CD8-positive, alpha-beta memory T cell (primary cell): ENCODE results near the gene P4HA3. TPM values are rescaled to one million over a fixed set of nuclear protein-coding genes. Genes with fewer than 3 reads are reported as not detected.

Source experiments
- CTCF ChIA-PET: fragments of 350-600 bp; sonication (Branson Sonifier 250); formaldehyde crosslinking; loops from one replicate; lab custom pipeline; 2021; ENCODE audit warnings: antibody characterized with exemption; lab: Charles Lee
- POLR2A ChIA-PET: fragments of 350-600 bp; sonication (Branson Sonifier 250); formaldehyde crosslinking; loops from one replicate; lab custom pipeline; 2021; ENCODE audit warnings: antibody characterized with exemption; lab: Charles Lee
- DNase-seq, 5 donors: peaks; one replicate each; pipeline versions ENCODE4 v3.0.0 to v3.0.0-alpha.2; 2020 to 2022; ENCODE audit warnings: mixed read lengths in 1 of 5
- H3K27ac ChIP-seq: one replicate; pipeline ENCODE4 v1.7.0; 2013; ENCODE audit warnings: low read depth, mild to moderate bottlenecking, low read length, moderate library complexity
- H3K27me3 ChIP-seq: 2 replicates; pipeline ENCODE4 v1.7.0; 2013; ENCODE audit warnings: low read length, mild to moderate bottlenecking; ENCODE audit not compliant: insufficient read depth, poor library complexity, severe bottlenecking
- H3K36me3 ChIP-seq: 2 replicates; pipeline ENCODE4 v1.7.0; 2013; ENCODE audit warnings: mild to moderate bottlenecking, low read length, moderate library complexity; ENCODE audit not compliant: insufficient read depth
- H3K4me1 ChIP-seq: 2 replicates; pipeline ENCODE4 v1.7.0; 2013; ENCODE audit warnings: mild to moderate bottlenecking, low read length, moderate library complexity; ENCODE audit not compliant: insufficient read depth
- H3K4me3 ChIP-seq: 2 replicates; pipeline ENCODE4 v1.7.0; 2013; ENCODE audit warnings: mild to moderate bottlenecking, low read length
- H3K9me3 ChIP-seq: 2 replicates; pipeline ENCODE4 v1.7.0; 2013; ENCODE audit warnings: mild to moderate bottlenecking, low read length
- H3K27ac Mint-ChIP-seq, 8 donors: one replicate each; pipeline ENCODE4 v1.8.0; 2020 to 2021; ENCODE audit warnings: mixed read lengths in 8 of 8, mild to moderate bottlenecking in 6 of 8, inconsistent platforms in 3 of 8, moderate library complexity in 3 of 8
- H3K27me3 Mint-ChIP-seq, 2 donors: one replicate each; pipeline ENCODE4 v1.8.0; 2020 to 2021; ENCODE audit warnings: mixed read lengths in 2 of 2, mild to moderate bottlenecking in 1 of 2, moderate library complexity in 1 of 2
- H3K36me3 Mint-ChIP-seq, 3 donors: one replicate each; pipeline ENCODE4 v1.8.0; 2020 to 2021; ENCODE audit warnings: mixed read lengths in 3 of 3, inconsistent platforms in 1 of 3, mild to moderate bottlenecking in 1 of 3
- H3K4me1 Mint-ChIP-seq, 3 donors: one replicate each; pipeline ENCODE4 v1.8.0; 2020 to 2021; ENCODE audit warnings: mixed read lengths in 3 of 3, inconsistent platforms in 1 of 3, mild to moderate bottlenecking in 1 of 3
- H3K4me3 Mint-ChIP-seq, 7 donors: one replicate each; pipeline ENCODE4 v1.8.0; 2020 to 2021; ENCODE audit warnings: mixed read lengths in 7 of 7, mild to moderate bottlenecking in 6 of 7, moderate library complexity in 4 of 7, inconsistent platforms in 2 of 7
- H3K9me3 Mint-ChIP-seq, 5 donors: one replicate each; pipeline ENCODE4 v1.8.0; 2020 to 2022; ENCODE audit warnings: mixed read lengths in 5 of 5, mild to moderate bottlenecking in 3 of 5, moderate library complexity in 2 of 5, inconsistent platforms in 1 of 5
- polyA plus RNA-seq: library from polyadenylated mRNA; unstranded; fragments of 300-500 nt; fragmentation: Illumina TruSeq; gene quantifications from one replicate; pipeline ENCODE4 v1.2.3, GENCODE V29; 2021
- total RNA-seq, 2 experiments: library from RNA; stranded (reverse); gene quantifications; one replicate each; pipeline ENCODE4 v1.2.3, GENCODE V29; 2021

P4HA3 gene
- total RNA-seq (not detected), polyA plus RNA-seq (not detected)

GRCh38 chr11:74311352-74311926 is at the start of gene P4HA3:
TSS of gene P4HA3 (minus strand) at chr11:74311640. CDS start at chr11:74311611, 29 bp downstream.
- H3K27me3 ChIP-seq, result peaks cover 17% of the 10 kb centered on the region
- Mint-ChIP-seq H3K36me3 (peaks cover 0 to under 1% (median 0%) of the 10 kb centered on the region in 3 donors), H3K4me3 (peak within 1 kb of the TSS in 6 of 7 donors; percentile 35 to 76 (median 53)), H3K27ac (no peak within 1 kb of the TSS), H3K9me3 (peaks cover 3 to 11% (median 5%) of the 10 kb centered on the region in 5 donors), H3K27me3 (peaks cover 12 to 63% of the 10 kb centered on the region in 2 donors), H3K4me1 (peaks cover 5 to 13% (median 12%) of the 10 kb centered on the region in 3 donors)
- no peaks in the 10 kb centered on the region for H3K36me3 ChIP-seq
- H3K27ac ChIP-seq, result no peak within 1 kb of the TSS
- peaks cover 6% of the 10 kb centered on the region for H3K4me1 ChIP-seq
- H3K9me3 ChIP-seq, result no peaks in the 10 kb centered on the region
- peak; percentile 4 to 45 (median 13) for DNase-seq
- POLR2A ChIA-PET, result no interaction called here
- peak within 1 kb of the TSS; percentile 23 for H3K4me3 ChIP-seq
- CTCF ChIA-PET, result no interaction called here

GRCh38 chr11:74357449-74357848 is 46.0 kb upstream of the P4HA3 start:
- Histone ChIP-seq H3K36me3 (no peaks in the 10 kb centered on the region), H3K27ac (no peak overlapping the region), H3K4me3 (no peak overlapping the region), H3K27me3 (no peaks in the 10 kb centered on the region), H3K9me3 (no peaks in the 10 kb centered on the region), H3K4me1 (no peaks in the 10 kb centered on the region)
- Mint-ChIP-seq H3K27ac (no peak overlapping the region), H3K4me3 (no peak overlapping the region), H3K9me3 (no peaks in the 10 kb centered on the region), H3K4me1 (no peaks in the 10 kb centered on the region), H3K36me3 (peaks cover 27 to 70% (median 32%) of the 10 kb centered on the region in 3 donors), H3K27me3 (no peaks in the 10 kb centered on the region)
- ChIA-PET CTCF (no interaction called here), POLR2A (no interaction called here)
- no peak for DNase-seq

DNA sequence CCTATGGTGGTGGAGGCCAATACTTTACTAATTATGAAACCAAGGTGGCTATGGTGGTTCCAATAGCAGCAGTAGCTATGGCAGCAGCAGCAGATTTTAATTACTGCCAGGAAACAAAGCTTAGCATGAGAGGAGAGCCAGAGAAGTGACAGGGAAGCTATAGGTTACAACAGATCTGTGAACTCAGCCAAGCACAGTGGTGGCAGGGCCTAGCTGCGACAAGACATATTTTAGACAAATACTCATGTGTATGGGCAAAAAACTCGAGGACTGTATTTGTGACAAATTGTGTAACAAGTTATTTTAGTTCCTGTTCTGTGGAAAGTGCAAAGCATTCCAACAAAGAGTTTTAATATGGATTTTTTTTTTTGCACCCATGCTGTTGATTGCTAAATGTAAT is 44.2 kb upstream of the P4HA3 start:
- H3K9me3 ChIP-seq, result no peaks in the 10 kb centered on the region
- ChIA-PET CTCF (no interaction called here), POLR2A (no interaction called here)
- no peak for DNase-seq
- no peaks in the 10 kb centered on the region for H3K27me3 ChIP-seq
- H3K27ac ChIP-seq, result no peak overlapping the region
- Mint-ChIP-seq H3K27me3 (no peaks in the 10 kb centered on the region), H3K4me1 (no peaks in the 10 kb centered on the region), H3K4me3 (no peak overlapping the region), H3K9me3 (no peaks in the 10 kb centered on the region), H3K27ac (no peak overlapping the region), H3K36me3 (peaks cover 19 to 61% (median 31%) of the 10 kb centered on the region in 3 donors)
- no peaks in the 10 kb centered on the region for H3K36me3 ChIP-seq
- H3K4me1 ChIP-seq, result no peaks in the 10 kb centered on the region
- no peak overlapping the region for H3K4me3 ChIP-seq

DNA sequence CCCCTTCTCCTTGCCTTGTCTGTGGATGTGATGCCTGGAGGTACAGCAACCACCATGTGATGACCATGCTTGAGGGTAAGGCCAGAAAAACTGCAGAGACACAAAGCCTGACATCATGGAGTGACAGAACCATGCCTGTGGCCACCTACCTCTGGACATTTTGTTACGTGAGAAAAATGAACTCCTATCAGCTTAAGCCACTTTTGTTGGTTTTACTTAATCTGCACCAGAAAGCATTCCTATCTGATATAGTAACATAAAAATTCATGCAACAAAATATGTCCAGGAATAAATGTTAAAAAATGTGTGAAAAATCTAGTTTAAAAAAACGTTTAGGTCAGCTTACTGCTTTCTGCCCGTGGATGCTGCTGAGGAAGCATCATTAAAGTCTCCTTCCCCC is 42.6 kb upstream of the P4HA3 start:
- CTCF ChIA-PET, result no interaction called here
- no peaks in the 10 kb centered on the region for H3K27me3 Mint-ChIP-seq
- no peak overlapping the region for H3K27ac Mint-ChIP-seq
- no peaks in the 10 kb centered on the region for H3K9me3 Mint-ChIP-seq
- H3K27me3 ChIP-seq, result no peaks in the 10 kb centered on the region
- no peak for DNase-seq
- H3K4me1 Mint-ChIP-seq, result no peaks in the 10 kb centered on the region
- no peak overlapping the region for H3K4me3 ChIP-seq
- no peaks in the 10 kb centered on the region for H3K4me1 ChIP-seq
- H3K36me3 Mint-ChIP-seq, result peaks cover 9 to 52% (median 25%) of the 10 kb centered on the region in 3 donors
- H3K4me3 Mint-ChIP-seq, result no peak overlapping the region
- H3K27ac ChIP-seq, result no peak overlapping the region
- H3K36me3 ChIP-seq, result no peaks in the 10 kb centered on the region
- POLR2A ChIA-PET, result no interaction called here
- no peaks in the 10 kb centered on the region for H3K9me3 ChIP-seq

DNA sequence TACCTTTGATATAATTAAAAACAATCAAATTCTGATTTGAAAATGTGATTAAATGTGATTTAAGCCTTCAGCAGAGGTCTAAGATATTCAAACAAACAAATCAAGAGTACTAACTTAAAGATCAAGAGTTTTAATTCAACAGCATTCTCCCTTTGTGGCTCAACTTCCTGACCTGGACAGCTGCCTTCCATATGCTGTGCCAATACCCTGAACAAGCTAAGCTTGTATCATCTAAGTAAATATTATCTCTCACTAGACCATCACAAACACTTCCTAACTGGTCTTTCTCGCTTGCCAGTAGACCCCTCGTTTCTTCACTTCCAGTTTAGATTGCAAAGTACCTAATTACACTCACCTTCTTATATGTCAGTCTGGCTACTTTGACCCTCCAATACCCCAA is 35.9 kb upstream of the P4HA3 start:
- CTCF ChIA-PET, result no interaction called here
- no peak overlapping the region for H3K27ac ChIP-seq

DNA sequence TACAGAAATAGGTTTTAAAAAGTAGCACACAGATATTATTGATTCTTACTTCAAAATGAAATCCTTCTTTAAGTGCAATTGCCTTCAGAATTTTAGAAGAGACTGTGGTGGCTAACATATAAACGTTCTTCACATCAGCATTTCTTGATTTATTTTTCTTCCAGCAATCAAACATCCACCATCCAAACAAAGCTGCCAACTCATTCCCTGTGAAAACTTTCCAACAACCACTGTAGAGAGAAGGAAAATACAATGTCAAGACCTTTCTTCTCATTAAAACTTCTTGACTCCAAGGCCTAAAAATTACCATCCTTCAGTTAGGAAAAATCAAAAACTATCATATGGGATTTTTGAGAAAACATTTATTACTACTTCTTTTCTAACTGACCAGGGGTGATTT is 34.0 kb upstream of the P4HA3 start:
- Histone ChIP-seq H3K27ac (no peak overlapping the region), H3K36me3 (no peaks in the 10 kb centered on the region), H3K27me3 (no peaks in the 10 kb centered on the region), H3K4me1 (no peaks in the 10 kb centered on the region), H3K4me3 (no peak overlapping the region), H3K9me3 (no peaks in the 10 kb centered on the region)
- no peak for DNase-seq
- Mint-ChIP-seq H3K4me3 (no peak overlapping the region), H3K4me1 (no peaks in the 10 kb centered on the region), H3K36me3 (peaks cover 9 to 50% (median 38%) of the 10 kb centered on the region in 3 donors), H3K27me3 (no peaks in the 10 kb centered on the region), H3K27ac (no peak overlapping the region), H3K9me3 (no peaks in the 10 kb centered on the region)
- POLR2A ChIA-PET, result no interaction called here
- CTCF ChIA-PET, result no interaction called here

More for the DNA sequence above, 35.9 kb upstream of the P4HA3 start:
- H3K36me3 ChIP-seq, result no peaks in the 10 kb centered on the region
- Mint-ChIP-seq H3K27me3 (no peaks in the 10 kb centered on the region), H3K36me3 (peaks cover 9 to 42% (median 32%) of the 10 kb centered on the region in 3 donors), H3K4me1 (no peaks in the 10 kb centered on the region), H3K9me3 (no peaks in the 10 kb centered on the region), H3K27ac (peak overlapping the region in 2 of 8 donors; percentile 4 to 30), H3K4me3 (no peak overlapping the region)
- H3K4me3 ChIP-seq, result no peak overlapping the region
- POLR2A ChIA-PET, result no interaction called here
- no peaks in the 10 kb centered on the region for H3K27me3 ChIP-seq
- no peak for DNase-seq
- H3K9me3 ChIP-seq, result no peaks in the 10 kb centered on the region
- no peaks in the 10 kb centered on the region for H3K4me1 ChIP-seq

DNA sequence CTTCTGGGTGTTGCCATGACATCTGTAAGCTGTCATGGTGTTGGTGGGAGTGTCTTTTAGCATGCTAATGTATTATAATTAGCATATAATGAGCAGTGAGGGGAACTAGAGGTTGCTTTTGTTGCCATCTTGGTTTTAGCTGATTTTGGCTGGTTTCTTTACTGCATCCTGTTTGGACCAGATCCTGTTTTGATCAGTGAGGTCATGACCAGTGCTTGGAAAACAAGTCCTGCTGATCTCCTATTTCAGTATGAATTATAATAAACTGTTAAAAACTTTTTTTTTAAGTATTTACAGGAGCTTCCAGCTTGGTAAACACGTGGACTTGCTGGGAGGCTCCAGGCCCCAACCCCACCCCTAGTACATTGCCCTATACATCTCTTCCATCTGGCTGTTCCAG is 30.5 kb upstream of the P4HA3 start:
- no peaks in the 10 kb centered on the region for H3K27me3 Mint-ChIP-seq
- H3K27me3 ChIP-seq, result no peaks in the 10 kb centered on the region
- ChIA-PET CTCF (no interaction called here), POLR2A (no interaction called here)
- H3K4me3 ChIP-seq, result no peak overlapping the region
- no peaks in the 10 kb centered on the region for H3K4me1 ChIP-seq
- no peak overlapping the region for H3K27ac ChIP-seq
- H3K27ac Mint-ChIP-seq, result no peak overlapping the region
- peaks cover 9 to 70% (median 44%) of the 10 kb centered on the region in 3 donors for H3K36me3 Mint-ChIP-seq
- H3K4me3 Mint-ChIP-seq, result no peak overlapping the region
- peaks cover 9% of the 10 kb centered on the region for H3K36me3 ChIP-seq
- no peaks in the 10 kb centered on the region for H3K4me1 Mint-ChIP-seq
- no peak for DNase-seq
- no peaks in the 10 kb centered on the region for H3K9me3 Mint-ChIP-seq
- no peaks in the 10 kb centered on the region for H3K9me3 ChIP-seq

- no peak overlapping the region for H3K27ac ChIP-seq
- CTCF ChIA-PET, result no interaction called here
- H3K9me3 ChIP-seq, result no peaks in the 10 kb centered on the region
- no peaks in the 10 kb centered on the region for H3K27me3 ChIP-seq
- Mint-ChIP-seq H3K36me3 (peaks cover 11 to 71% (median 40%) of the 10 kb centered on the region in 3 donors), H3K9me3 (no peaks in the 10 kb centered on the region), H3K4me3 (no peak overlapping the region), H3K27me3 (no peaks in the 10 kb centered on the region), H3K27ac (no peak overlapping the region), H3K4me1 (no peaks in the 10 kb centered on the region)
- no peak overlapping the region for H3K4me3 ChIP-seq
- peaks cover 9% of the 10 kb centered on the region for H3K36me3 ChIP-seq
- POLR2A ChIA-PET, result no interaction called here
- H3K4me1 ChIP-seq, result no peaks in the 10 kb centered on the region
- DNase-seq, result no peak
These were observed 28.2 kb upstream of the P4HA3 start for GRCh38 chr11:74339619-74340018.
